Stimulated activated CD8-positive, alpha-beta memory T cell treated with anti-CD3 and anti-CD28 coated beads, Interleukin-7, amount 100 ng/mL, for 24 hours (primary cell): ENCODE data around the gene HOXA1.

ENCODE experiments used
- DNase-seq: peaks from one replicate; pipeline ENCODE4 v3.0.0-alpha.2; 2020; ENCODE audit warnings: low read depth

Gene HOXA1

GRCh38 chr7:27116962-27117886 is 21.4 kb upstream of the HOXA1 start:
- DNase-seq = no peak

- DNase-seq = no peak
Observed at GRCh38 chr7:27116031-27116961, 20.5 kb upstream of the HOXA1 start.

GRCh38 chr7:27115221-27116026 is 19.6 kb upstream of the HOXA1 start:
- DNase-seq = no peak

- no peak for DNase-seq
Observed at GRCh38 chr7:27114881-27115220, 19.1 kb upstream of the HOXA1 start.

- DNase-seq = no peak
Observed at GRCh38 chr7:27113991-27114769, 18.4 kb upstream of the HOXA1 start.

- no peak for DNase-seq
Observed at GRCh38 chr7:27112955-27113949, 17.5 kb upstream of the HOXA1 start.

- DNase-seq = no peak
Observed at GRCh38 chr7:27112361-27112760, 16.6 kb upstream of the HOXA1 start.

GRCh38 chr7:27111751-27112277 is 16.0 kb upstream of the HOXA1 start:
- DNase-seq = no peak

- no peak for DNase-seq
Observed at GRCh38 chr7:27111042-27111750, 15.4 kb upstream of the HOXA1 start.

- no peak for DNase-seq
Observed at GRCh38 chr7:27110186-27111031, 14.6 kb upstream of the HOXA1 start.

- no peak for DNase-seq
Observed at GRCh38 chr7:27109466-27110185, 13.8 kb upstream of the HOXA1 start.

- no peak for DNase-seq
Observed at GRCh38 chr7:27108390-27109127, 12.8 kb upstream of the HOXA1 start.

GRCh38 chr7:27107391-27108381 is 11.9 kb upstream of the HOXA1 start:
- DNase-seq = no peak

GRCh38 chr7:27106901-27107240 is 11.1 kb upstream of the HOXA1 start:
- no peak for DNase-seq

- no peak for DNase-seq
Observed at GRCh38 chr7:27106181-27106900, 10.5 kb upstream of the HOXA1 start.
